K562 (cell line): ENCODE results near the gene SUCO. TPM values are rescaled to one million over a fixed set of nuclear protein-coding genes. Genes with fewer than 3 reads are reported as not detected.

Experiments
- C11orf30 ChIP-seq: fragments of 450-650 bp; IDR thresholded peaks from 2 replicates; pipeline ENCODE4 v1.6.1; 2016; ENCODE audit warnings: low read depth, mild to moderate bottlenecking
- CBX3 ChIP-seq, 2 experiments: IDR thresholded peaks; 1 replicate in 1 of 2; 2 replicates in 1 of 2; pipeline ENCODE4 v1.6.1; 2012; ENCODE audit warnings: inconsistent platforms in 2 of 2, low read length in 2 of 2, borderline replicate concordance in 1 of 2, control low read depth in 1 of 2
- DIDO1 ChIP-seq: fragments of 450-650 bp; IDR thresholded peaks from 2 replicates; pipeline ENCODE4 v1.6.1; 2016; ENCODE audit warnings: low read depth, missing biosample characterization, missing genetic modification characterization
- EP300 ChIP-seq: IDR thresholded peaks from 2 replicates; pipeline ENCODE4 v1.6.1; 2012; ENCODE audit warnings: low read length, improper control_type of control experiment
- HMG20B ChIP-seq: fragments of 250-450 bp; sonication (Bioruptor Pico); IDR thresholded peaks from 2 replicates; pipeline ENCODE4 v1.5.0; 2021; ENCODE audit warnings: mild to moderate bottlenecking
- KLF13 ChIP-seq: fragments of 450-650 bp; IDR thresholded peaks from 2 replicates; pipeline ENCODE4 v1.6.1; 2016; ENCODE audit warnings: missing genetic modification characterization, low read depth, mild to moderate bottlenecking, missing compliant biosample characterization, moderate library complexity, borderline replicate concordance
- MECOM ChIP-seq: fragments of 250-450 bp; sonication (Bioruptor Pico); IDR thresholded peaks from 2 replicates; pipeline ENCODE4 v1.8.0; 2022; ENCODE audit warnings: inconsistent platforms
- NCOR1 ChIP-seq: fragments of 450-650 bp; IDR thresholded peaks from 2 replicates; pipeline ENCODE4 v1.6.1; 2016; ENCODE audit warnings: mild to moderate bottlenecking, moderate library complexity
- NFE2 ChIP-seq: IDR thresholded peaks from 2 replicates; pipeline ENCODE4 v1.6.1; 2014; ENCODE audit warnings: antibody characterized with exemption, low read depth
- SRSF1 ChIP-seq: fragments of 200-400 bp; formaldehyde crosslinking; IDR thresholded peaks from 2 replicates; pipeline ENCODE4 v1.6.1; 2017; ENCODE audit warnings: mild to moderate bottlenecking, low read depth, low read length, moderate library complexity
- TBL1XR1 ChIP-seq, 2 experiments: IDR thresholded peaks; 2 replicates each; pipeline ENCODE4 v1.6.1; 2012; ENCODE audit warnings: improper control_type of control experiment in 2 of 2, low read length in 2 of 2, mild to moderate bottlenecking in 1 of 2
- TCF3 ChIP-seq: sonication (generic); formaldehyde crosslinking; IDR thresholded peaks from 2 replicates; pipeline ENCODE4 v1.4.0; 2020; ENCODE audit warnings: mild to moderate bottlenecking, missing genetic modification reagents
- ZBTB7A ChIP-seq: IDR thresholded peaks from 2 replicates; pipeline ENCODE4 v1.6.1; 2011; ENCODE audit warnings: low read depth, mild to moderate bottlenecking, low read length, moderate library complexity, borderline replicate concordance; ENCODE audit not compliant: control insufficient read depth
- ZNF717 ChIP-seq: fragments of 250-450 bp; sonication (Bioruptor Pico); IDR thresholded peaks from 2 replicates; pipeline ENCODE4 v1.5.0; 2021
- ZNF764 ChIP-seq: fragments of 250-450 bp; sonication (Bioruptor Pico); IDR thresholded peaks from 2 replicates; pipeline ENCODE4 v1.4.0; 2020; ENCODE audit warnings: low read depth, mild to moderate bottlenecking, moderate library complexity
- ZSCAN32 ChIP-seq: fragments of 450-650 bp; formaldehyde crosslinking; IDR thresholded peaks from 2 replicates; pipeline ENCODE4 v1.4.0; 2020; ENCODE audit warnings: mild to moderate bottlenecking, moderate library complexity
- polyA plus RNA-seq, 8 experiments: library from polyadenylated mRNA; depleted of rRNA in 4 of 8; stranded (reverse) in 5 of 8; unstranded in 3 of 8; fragments of >200 nt; fragmentation: Nextera tagmentation in 2 of 8; fragmentation: Illumina TruSeq in 1 of 8; extraction: Ambion mirVana in 2 of 8; extraction: Trizol in 1 of 8; gene quantifications; 2 replicates each; pipeline versions ENCODE4 v1.2.1 to v1.2.3, GENCODE V29; 2011 to 2014; ENCODE audit warnings: inconsistent platforms in 1 of 8, missing spikeins in 1 of 8
- total RNA-seq, 7 experiments: library from RNA; depleted of rRNA in 6 of 7; stranded (reverse); fragments of >200 nt in 6 of 7; fragmentation: Illumina TruSeq in 2 of 7; extraction: Trizol in 2 of 7; gene quantifications; 2 replicates each; pipeline versions ENCODE4 v1.2.1 to v1.2.3, GENCODE V29; 2011 to 2021; ENCODE audit warnings: low replicate concordance in 1 of 7
- TF ChIP-seq, protein P1 (sequence below): fragments of 200-600 bp; sonication (generic); IDR thresholded peaks from one replicate; pipeline ENCODE4 v1.6.1; 2012; ENCODE audit warnings: mild to moderate bottlenecking, low read depth, low read length, inconsistent platforms

SUCO gene
- total and polyA plus RNA-seq, 9 of the 15 experiments (the other 6 are each of a cell fraction or from before 2014, with no cell fraction given): 2.5 to 20.6 (median 14.3) TPM

GRCh38 chr1:172637522-172637921 lies 104.6 kb downstream of the SUCO start (continued):
- TF ChIP-seq ZBTB7A: no peak
- peak; percentile 56; the same call in 1 of the 2 replicates for TF ChIP-seq EP300
- peak; percentile 55; the same call in 1 of the 2 replicates for TF ChIP-seq NFE2
- TF ChIP-seq TCF3 (CRISPR knock-in tag): peak; percentile 73
- TF ChIP-seq C11orf30: peak; percentile 39; the same call in 1 of the 2 replicates
- TF ChIP-seq, protein P1, sequence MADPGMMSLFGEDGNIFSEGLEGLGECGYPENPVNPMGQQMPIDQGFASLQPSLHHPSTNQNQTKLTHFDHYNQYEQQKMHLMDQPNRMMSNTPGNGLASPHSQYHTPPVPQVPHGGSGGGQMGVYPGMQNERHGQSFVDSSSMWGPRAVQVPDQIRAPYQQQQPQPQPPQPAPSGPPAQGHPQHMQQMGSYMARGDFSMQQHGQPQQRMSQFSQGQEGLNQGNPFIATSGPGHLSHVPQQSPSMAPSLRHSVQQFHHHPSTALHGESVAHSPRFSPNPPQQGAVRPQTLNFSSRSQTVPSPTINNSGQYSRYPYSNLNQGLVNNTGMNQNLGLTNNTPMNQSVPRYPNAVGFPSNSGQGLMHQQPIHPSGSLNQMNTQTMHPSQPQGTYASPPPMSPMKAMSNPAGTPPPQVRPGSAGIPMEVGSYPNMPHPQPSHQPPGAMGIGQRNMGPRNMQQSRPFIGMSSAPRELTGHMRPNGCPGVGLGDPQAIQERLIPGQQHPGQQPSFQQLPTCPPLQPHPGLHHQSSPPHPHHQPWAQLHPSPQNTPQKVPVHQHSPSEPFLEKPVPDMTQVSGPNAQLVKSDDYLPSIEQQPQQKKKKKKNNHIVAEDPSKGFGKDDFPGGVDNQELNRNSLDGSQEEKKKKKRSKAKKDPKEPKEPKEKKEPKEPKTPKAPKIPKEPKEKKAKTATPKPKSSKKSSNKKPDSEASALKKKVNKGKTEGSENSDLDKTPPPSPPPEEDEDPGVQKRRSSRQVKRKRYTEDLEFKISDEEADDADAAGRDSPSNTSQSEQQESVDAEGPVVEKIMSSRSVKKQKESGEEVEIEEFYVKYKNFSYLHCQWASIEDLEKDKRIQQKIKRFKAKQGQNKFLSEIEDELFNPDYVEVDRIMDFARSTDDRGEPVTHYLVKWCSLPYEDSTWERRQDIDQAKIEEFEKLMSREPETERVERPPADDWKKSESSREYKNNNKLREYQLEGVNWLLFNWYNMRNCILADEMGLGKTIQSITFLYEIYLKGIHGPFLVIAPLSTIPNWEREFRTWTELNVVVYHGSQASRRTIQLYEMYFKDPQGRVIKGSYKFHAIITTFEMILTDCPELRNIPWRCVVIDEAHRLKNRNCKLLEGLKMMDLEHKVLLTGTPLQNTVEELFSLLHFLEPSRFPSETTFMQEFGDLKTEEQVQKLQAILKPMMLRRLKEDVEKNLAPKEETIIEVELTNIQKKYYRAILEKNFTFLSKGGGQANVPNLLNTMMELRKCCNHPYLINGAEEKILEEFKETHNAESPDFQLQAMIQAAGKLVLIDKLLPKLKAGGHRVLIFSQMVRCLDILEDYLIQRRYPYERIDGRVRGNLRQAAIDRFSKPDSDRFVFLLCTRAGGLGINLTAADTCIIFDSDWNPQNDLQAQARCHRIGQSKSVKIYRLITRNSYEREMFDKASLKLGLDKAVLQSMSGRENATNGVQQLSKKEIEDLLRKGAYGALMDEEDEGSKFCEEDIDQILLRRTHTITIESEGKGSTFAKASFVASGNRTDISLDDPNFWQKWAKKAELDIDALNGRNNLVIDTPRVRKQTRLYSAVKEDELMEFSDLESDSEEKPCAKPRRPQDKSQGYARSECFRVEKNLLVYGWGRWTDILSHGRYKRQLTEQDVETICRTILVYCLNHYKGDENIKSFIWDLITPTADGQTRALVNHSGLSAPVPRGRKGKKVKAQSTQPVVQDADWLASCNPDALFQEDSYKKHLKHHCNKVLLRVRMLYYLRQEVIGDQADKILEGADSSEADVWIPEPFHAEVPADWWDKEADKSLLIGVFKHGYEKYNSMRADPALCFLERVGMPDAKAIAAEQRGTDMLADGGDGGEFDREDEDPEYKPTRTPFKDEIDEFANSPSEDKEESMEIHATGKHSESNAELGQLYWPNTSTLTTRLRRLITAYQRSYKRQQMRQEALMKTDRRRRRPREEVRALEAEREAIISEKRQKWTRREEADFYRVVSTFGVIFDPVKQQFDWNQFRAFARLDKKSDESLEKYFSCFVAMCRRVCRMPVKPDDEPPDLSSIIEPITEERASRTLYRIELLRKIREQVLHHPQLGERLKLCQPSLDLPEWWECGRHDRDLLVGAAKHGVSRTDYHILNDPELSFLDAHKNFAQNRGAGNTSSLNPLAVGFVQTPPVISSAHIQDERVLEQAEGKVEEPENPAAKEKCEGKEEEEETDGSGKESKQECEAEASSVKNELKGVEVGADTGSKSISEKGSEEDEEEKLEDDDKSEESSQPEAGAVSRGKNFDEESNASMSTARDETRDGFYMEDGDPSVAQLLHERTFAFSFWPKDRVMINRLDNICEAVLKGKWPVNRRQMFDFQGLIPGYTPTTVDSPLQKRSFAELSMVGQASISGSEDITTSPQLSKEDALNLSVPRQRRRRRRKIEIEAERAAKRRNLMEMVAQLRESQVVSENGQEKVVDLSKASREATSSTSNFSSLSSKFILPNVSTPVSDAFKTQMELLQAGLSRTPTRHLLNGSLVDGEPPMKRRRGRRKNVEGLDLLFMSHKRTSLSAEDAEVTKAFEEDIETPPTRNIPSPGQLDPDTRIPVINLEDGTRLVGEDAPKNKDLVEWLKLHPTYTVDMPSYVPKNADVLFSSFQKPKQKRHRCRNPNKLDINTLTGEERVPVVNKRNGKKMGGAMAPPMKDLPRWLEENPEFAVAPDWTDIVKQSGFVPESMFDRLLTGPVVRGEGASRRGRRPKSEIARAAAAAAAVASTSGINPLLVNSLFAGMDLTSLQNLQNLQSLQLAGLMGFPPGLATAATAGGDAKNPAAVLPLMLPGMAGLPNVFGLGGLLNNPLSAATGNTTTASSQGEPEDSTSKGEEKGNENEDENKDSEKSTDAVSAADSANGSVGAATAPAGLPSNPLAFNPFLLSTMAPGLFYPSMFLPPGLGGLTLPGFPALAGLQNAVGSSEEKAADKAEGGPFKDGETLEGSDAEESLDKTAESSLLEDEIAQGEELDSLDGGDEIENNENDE: no peak
- peak in 1 of 2 experiments; percentile 37; a peak in 1 of 3 replicates for TF ChIP-seq CBX3 (IDR thresholded peaks at IDR 0.05; ENCODE audit: borderline replicate concordance in 1 of 2, low read length in 2 of 2)
- TF ChIP-seq DIDO1 (tag): no peak
- TF ChIP-seq HMG20B (CRISPR knock-in tag): no peak
- peak in 1 of 2 experiments; percentile 41; a peak in 1 of 4 replicates for TF ChIP-seq TBL1XR1 (IDR thresholded peaks at IDR 0.05; ENCODE audit: low read length in 2 of 2)
- no peak for TF ChIP-seq SRSF1
- TF ChIP-seq ZNF717 (CRISPR knock-in tag): no peak
- no peak for TF ChIP-seq ZSCAN32 (CRISPR knock-in tag)
- no peak for TF ChIP-seq MECOM (CRISPR knock-in tag)
- peak; percentile 56 for TF ChIP-seq NCOR1
- no peak for TF ChIP-seq KLF13
- TF ChIP-seq ZNF764 (CRISPR knock-in tag): no peak
